K562 (cell line): Measurements from ENCODE around the gene SPEM2. TPM values are rescaled to one million over a fixed set of nuclear protein-coding genes. Genes with fewer than 3 reads are reported as not detected.

ENCODE experiments used
- BMI1 ChIP-seq: fragments of 150-350 bp; IDR thresholded peaks from 2 replicates; pipeline ENCODE4 v1.6.1; 2014; ENCODE audit warnings: low read length
- CSDE1 ChIP-seq, 2 experiments: fragments of 450-650 bp; IDR thresholded peaks; 2 replicates each; pipeline ENCODE4 v1.6.1; 2016; ENCODE audit warnings: mild to moderate bottlenecking in 1 of 2
- ELF1 ChIP-seq: fragments of 200-800 bp; sonication (Bioruptor generic); IDR thresholded peaks from 2 replicates; pipeline ENCODE4 v1.6.1; 2016; ENCODE audit warnings: missing genetic modification characterization, missing compliant biosample characterization
- ETS2 ChIP-seq: IDR thresholded peaks from 2 replicates; pipeline ENCODE4 v1.6.1; 2016; ENCODE audit warnings: borderline replicate concordance, missing genetic modification characterization, mild to moderate bottlenecking, moderate library complexity, missing compliant biosample characterization; ENCODE audit not compliant: poor library complexity, severe bottlenecking
- FOS ChIP-seq: IDR thresholded peaks from 3 replicates; pipeline ENCODE4 v1.6.1; 2011; ENCODE audit not compliant: insufficient read length; ENCODE audit errors: extremely low read depth
- FOXJ2 ChIP-seq: fragments of 200-800 bp; sonication (Bioruptor generic); IDR thresholded peaks from 2 replicates; pipeline ENCODE4 v1.6.1; 2016; ENCODE audit warnings: missing genetic modification characterization, missing compliant biosample characterization
- HMG20B ChIP-seq: fragments of 250-450 bp; sonication (Bioruptor Pico); IDR thresholded peaks from 2 replicates; pipeline ENCODE4 v1.5.0; 2021; ENCODE audit warnings: mild to moderate bottlenecking
- KAT8 ChIP-seq: fragments of 450-650 bp; IDR thresholded peaks from 2 replicates; pipeline ENCODE4 v1.6.1; 2016; ENCODE audit warnings: low read depth, mild to moderate bottlenecking
- MTA2 ChIP-seq: fragments of 450-650 bp; IDR thresholded peaks from 2 replicates; pipeline ENCODE4 v1.6.1; 2016; ENCODE audit warnings: low read depth
- MXI1 ChIP-seq: IDR thresholded peaks from 2 replicates; pipeline ENCODE4 v1.6.1; 2011; ENCODE audit warnings: low read depth, mild to moderate bottlenecking, improper control_type of control experiment, low read length
- PHF8 ChIP-seq: fragments of 200-600 bp; sonication (generic); IDR thresholded peaks from 2 replicates; pipeline ENCODE4 v1.6.1; 2012; ENCODE audit warnings: mixed run types, mild to moderate bottlenecking, inconsistent platforms, low read length, moderate library complexity, borderline replicate concordance
- RAD51 ChIP-seq: fragments of 450-650 bp; IDR thresholded peaks from 2 replicates; pipeline ENCODE4 v1.7.1; 2016; ENCODE audit warnings: low read depth, mild to moderate bottlenecking, borderline replicate concordance
- SMARCE1 ChIP-seq: fragments of 450-650 bp; IDR thresholded peaks from 2 replicates; pipeline ENCODE4 v1.7.1; 2016; ENCODE audit warnings: mild to moderate bottlenecking
- TBP ChIP-seq: optimal IDR thresholded peaks from 2 replicates; pipeline ENCODE3; 2011; ENCODE audit warnings: low read depth, low read length, improper control_type of control experiment
- YY1 ChIP-seq, 3 experiments: IDR thresholded peaks; 2 replicates each; pipeline ENCODE4 v1.6.1; 2011; ENCODE audit warnings: low read length in 2 of 3, mild to moderate bottlenecking in 2 of 3, moderate library complexity in 2 of 3, borderline replicate concordance in 1 of 3, control low read depth in 1 of 3, low read depth in 1 of 3; ENCODE audit not compliant: insufficient read depth in 3 of 3, insufficient replicate concordance in 2 of 3, control insufficient read depth in 1 of 3, insufficient read length in 1 of 3; ENCODE audit errors: extremely low read depth in 1 of 3
- ZBED1 ChIP-seq: IDR thresholded peaks from 2 replicates; pipeline ENCODE4 v1.6.1; 2014
- ZNF184 ChIP-seq: sonication (generic); formaldehyde crosslinking; IDR thresholded peaks from 2 replicates; pipeline ENCODE4 v1.5.0; 2020; ENCODE audit warnings: missing genetic modification reagents
- ZNF347 ChIP-seq: fragments of 450-650 bp; formaldehyde crosslinking; IDR thresholded peaks from 2 replicates; pipeline ENCODE4 v1.4.0; 2020; ENCODE audit warnings: low read depth, mild to moderate bottlenecking, moderate library complexity
- ZNF785 ChIP-seq: fragments of 250-450 bp; sonication (Bioruptor Pico); IDR thresholded peaks from 2 replicates; pipeline ENCODE4 v1.4.0; 2020; ENCODE audit warnings: mild to moderate bottlenecking
- polyA plus RNA-seq, 8 experiments: library from polyadenylated mRNA; depleted of rRNA in 4 of 8; stranded (reverse) in 5 of 8; unstranded in 3 of 8; fragments of >200 nt; fragmentation: Nextera tagmentation in 2 of 8; fragmentation: Illumina TruSeq in 1 of 8; extraction: Ambion mirVana in 2 of 8; extraction: Trizol in 1 of 8; gene quantifications; 2 replicates each; pipeline versions ENCODE4 v1.2.1 to v1.2.3, GENCODE V29; 2011 to 2014; ENCODE audit warnings: inconsistent platforms in 1 of 8, missing spikeins in 1 of 8
- total RNA-seq, 7 experiments: library from RNA; depleted of rRNA in 6 of 7; stranded (reverse); fragments of >200 nt in 6 of 7; fragmentation: Illumina TruSeq in 2 of 7; extraction: Trizol in 2 of 7; gene quantifications; 2 replicates each; pipeline versions ENCODE4 v1.2.1 to v1.2.3, GENCODE V29; 2011 to 2021; ENCODE audit warnings: low replicate concordance in 1 of 7
- TF ChIP-seq, protein P1 (sequence below): sonication (generic); formaldehyde crosslinking; IDR thresholded peaks from 2 replicates; pipeline ENCODE4 v1.8.1; 2023; ENCODE audit warnings: mild to moderate bottlenecking, missing genetic modification reagents
- TF ChIP-seq, protein P2 (sequence below): fragments of 200-800 bp; sonication (Bioruptor generic); IDR thresholded peaks from 2 replicates; pipeline ENCODE4 v1.6.1; 2016; ENCODE audit warnings: missing genetic modification characterization, missing compliant biosample characterization
- TF ChIP-seq, protein P3 (sequence below): sonication (generic); formaldehyde crosslinking; IDR thresholded peaks from 2 replicates; pipeline ENCODE4 v1.8.0; 2022; ENCODE audit warnings: missing genetic modification reagents, mild to moderate bottlenecking, moderate library complexity, borderline replicate concordance

Gene SPEM2
- total and polyA plus RNA-seq, 9 of the 15 experiments (the other 6 are each of a cell fraction or from before 2014, with no cell fraction given) = not detected

DNA sequence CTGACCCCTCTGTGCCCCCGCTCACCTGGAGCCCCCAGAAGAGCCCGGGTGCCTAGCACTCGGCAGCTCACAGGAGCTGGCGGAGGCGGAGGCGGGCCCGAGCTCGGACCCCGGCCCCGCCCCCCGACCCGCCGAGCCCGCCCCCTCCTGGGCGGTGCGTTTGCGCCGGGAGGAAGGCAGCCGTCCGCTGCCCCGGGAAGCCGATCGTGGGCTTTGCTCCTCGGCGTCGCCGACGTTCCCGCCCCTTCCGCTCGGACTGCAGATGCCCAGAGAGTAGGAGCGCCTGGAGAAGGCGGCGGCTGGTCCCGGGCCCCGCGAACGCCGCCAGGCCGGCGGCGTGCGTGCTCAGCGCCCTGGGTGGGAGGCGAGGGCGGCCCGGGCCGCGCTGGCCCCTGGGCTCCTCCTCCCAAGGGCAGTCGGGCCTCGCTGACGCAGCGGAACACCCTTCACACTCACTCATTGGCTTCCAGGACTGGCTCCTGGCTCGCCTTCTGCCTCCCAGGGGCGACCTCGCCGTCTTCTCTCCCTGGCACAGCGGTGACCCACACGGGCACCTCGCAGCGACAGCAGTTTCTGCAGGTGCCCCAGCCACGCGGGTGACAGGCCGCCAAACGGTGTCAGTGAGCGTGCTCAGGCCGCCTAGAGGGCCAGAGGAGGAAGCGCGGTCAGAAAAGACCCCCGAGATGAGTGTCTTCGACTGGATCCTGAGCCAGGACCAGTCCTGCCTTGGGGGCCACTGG is 30.8 kb upstream of the SPEM2 start, which contains the start of gene PLSCR3 (continued):
- TF ChIP-seq MXI1 = no peak
- peak in 1 of 3 experiments; percentile 4 for TF ChIP-seq YY1 (IDR thresholded peaks at IDR 0.05; ENCODE audit: borderline replicate concordance in 1 of 3, control insufficient read depth in 1 of 3, extremely low read depth in 1 of 3, insufficient read depth in 3 of 3, insufficient read length in 1 of 3, insufficient replicate concordance in 2 of 3, low read depth in 1 of 3, low read length in 2 of 3)
- no peak for TF ChIP-seq HMG20B (CRISPR knock-in tag)
- TF ChIP-seq ZNF347 = no peak
- no peak for TF ChIP-seq CSDE1 (IDR thresholded peaks at IDR 0.05)
- TF ChIP-seq, protein P1, sequence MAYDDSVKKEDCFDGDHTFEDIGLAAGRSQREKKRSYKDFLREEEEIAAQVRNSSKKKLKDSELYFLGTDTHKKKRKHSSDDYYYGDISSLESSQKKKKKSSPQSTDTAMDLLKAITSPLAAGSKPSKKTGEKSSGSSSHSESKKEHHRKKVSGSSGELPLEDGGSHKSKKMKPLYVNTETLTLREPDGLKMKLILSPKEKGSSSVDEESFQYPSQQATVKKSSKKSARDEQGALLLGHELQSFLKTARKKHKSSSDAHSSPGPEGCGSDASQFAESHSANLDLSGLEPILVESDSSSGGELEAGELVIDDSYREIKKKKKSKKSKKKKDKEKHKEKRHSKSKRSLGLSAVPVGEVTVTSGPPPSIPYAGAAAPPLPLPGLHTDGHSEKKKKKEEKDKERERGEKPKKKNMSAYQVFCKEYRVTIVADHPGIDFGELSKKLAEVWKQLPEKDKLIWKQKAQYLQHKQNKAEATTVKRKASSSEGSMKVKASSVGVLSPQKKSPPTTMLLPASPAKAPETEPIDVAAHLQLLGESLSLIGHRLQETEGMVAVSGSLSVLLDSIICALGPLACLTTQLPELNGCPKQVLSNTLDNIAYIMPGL (CRISPR knock-in tag) = no peak
- no peak for TF ChIP-seq FOS
- TF ChIP-seq SMARCE1 = no peak
- TF ChIP-seq ETS2 = no peak
- TF ChIP-seq, protein P2, sequence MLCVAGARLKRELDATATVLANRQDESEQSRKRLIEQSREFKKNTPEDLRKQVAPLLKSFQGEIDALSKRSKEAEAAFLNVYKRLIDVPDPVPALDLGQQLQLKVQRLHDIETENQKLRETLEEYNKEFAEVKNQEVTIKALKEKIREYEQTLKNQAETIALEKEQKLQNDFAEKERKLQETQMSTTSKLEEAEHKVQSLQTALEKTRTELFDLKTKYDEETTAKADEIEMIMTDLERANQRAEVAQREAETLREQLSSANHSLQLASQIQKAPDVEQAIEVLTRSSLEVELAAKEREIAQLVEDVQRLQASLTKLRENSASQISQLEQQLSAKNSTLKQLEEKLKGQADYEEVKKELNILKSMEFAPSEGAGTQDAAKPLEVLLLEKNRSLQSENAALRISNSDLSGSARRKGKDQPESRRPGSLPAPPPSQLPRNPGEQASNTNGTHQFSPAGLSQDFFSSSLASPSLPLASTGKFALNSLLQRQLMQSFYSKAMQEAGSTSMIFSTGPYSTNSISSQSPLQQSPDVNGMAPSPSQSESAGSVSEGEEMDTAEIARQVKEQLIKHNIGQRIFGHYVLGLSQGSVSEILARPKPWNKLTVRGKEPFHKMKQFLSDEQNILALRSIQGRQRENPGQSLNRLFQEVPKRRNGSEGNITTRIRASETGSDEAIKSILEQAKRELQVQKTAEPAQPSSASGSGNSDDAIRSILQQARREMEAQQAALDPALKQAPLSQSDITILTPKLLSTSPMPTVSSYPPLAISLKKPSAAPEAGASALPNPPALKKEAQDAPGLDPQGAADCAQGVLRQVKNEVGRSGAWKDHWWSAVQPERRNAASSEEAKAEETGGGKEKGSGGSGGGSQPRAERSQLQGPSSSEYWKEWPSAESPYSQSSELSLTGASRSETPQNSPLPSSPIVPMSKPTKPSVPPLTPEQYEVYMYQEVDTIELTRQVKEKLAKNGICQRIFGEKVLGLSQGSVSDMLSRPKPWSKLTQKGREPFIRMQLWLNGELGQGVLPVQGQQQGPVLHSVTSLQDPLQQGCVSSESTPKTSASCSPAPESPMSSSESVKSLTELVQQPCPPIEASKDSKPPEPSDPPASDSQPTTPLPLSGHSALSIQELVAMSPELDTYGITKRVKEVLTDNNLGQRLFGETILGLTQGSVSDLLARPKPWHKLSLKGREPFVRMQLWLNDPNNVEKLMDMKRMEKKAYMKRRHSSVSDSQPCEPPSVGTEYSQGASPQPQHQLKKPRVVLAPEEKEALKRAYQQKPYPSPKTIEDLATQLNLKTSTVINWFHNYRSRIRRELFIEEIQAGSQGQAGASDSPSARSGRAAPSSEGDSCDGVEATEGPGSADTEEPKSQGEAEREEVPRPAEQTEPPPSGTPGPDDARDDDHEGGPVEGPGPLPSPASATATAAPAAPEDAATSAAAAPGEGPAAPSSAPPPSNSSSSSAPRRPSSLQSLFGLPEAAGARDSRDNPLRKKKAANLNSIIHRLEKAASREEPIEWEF (CRISPR knock-in tag) = no peak
- peak; percentile 6 for TF ChIP-seq TBP
- TF ChIP-seq, protein P3, sequence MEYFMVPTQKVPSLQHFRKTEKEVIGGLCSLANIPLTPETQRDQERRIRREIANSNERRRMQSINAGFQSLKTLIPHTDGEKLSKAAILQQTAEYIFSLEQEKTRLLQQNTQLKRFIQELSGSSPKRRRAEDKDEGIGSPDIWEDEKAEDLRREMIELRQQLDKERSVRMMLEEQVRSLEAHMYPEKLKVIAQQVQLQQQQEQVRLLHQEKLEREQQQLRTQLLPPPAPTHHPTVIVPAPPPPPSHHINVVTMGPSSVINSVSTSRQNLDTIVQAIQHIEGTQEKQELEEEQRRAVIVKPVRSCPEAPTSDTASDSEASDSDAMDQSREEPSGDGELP = peak; percentile 61; the same call in 1 of the 2 replicates
- TF ChIP-seq ZNF785 (CRISPR knock-in tag) = no peak
- TF ChIP-seq KAT8 = no peak
- no peak for TF ChIP-seq ZNF184 (CRISPR knock-in tag)
- TF ChIP-seq BMI1 = no peak
- TF ChIP-seq ZBED1 = no peak
- no peak for TF ChIP-seq MTA2
- no peak for TF ChIP-seq ELF1
- TF ChIP-seq PHF8 = peak; percentile 84; the same call in 1 of the 2 replicates
- TF ChIP-seq FOXJ2 = no peak
- no peak for TF ChIP-seq RAD51
